Panc1 (cell line): ENCODE measurements around the gene TDRD10.

ENCODE experiments used
- POLR2AphosphoS5 ChIP-seq: IDR thresholded peaks from 2 replicates; pipeline ENCODE4 v1.6.1; 2012; ENCODE audit warnings: mild to moderate bottlenecking, low read depth, low read length, moderate library complexity
- TF ChIP-seq, protein P1 (sequence below): fragments of 450-650 bp; IDR thresholded peaks from 2 replicates; pipeline ENCODE4 v1.5.1; 2017; ENCODE audit warnings: mild to moderate bottlenecking

DNA sequence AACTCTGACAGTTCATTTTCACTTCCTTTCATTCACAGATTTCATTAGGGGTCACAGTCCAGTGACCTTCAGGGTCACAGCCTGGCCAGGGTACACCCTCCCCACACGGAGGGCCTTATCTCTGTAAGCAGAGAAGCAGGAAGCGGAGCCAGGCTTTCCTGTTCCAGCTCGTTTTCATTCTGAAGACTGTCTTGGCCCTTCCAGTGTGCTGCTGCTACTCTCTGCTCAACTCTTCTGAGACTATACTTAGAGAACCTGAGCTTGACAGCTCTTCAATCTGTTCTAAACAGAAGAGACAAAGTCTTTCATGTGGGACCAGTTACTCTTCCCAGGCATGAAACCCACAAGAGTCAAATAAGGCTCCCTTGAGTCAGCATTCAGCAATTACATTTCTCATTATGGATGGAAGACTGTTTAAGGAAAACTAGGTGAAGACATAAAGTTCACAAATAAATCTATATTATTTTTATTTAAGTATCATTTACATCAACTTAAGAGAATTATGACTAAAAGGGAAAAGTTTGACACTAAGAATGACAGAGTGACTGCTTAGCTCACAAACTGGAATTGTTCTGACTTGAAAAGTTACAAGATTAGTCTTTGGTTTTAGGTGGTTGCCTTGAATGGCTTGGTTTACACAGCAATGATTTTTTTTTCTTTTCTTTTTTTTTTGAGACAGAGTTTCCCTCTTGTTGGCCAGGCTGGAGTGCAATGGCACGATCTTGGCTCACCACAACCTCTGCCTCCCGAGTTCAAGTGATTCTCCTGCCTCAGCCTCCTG is 4.8 kb upstream of the TDRD10 start:
- TF ChIP-seq, protein P1, sequence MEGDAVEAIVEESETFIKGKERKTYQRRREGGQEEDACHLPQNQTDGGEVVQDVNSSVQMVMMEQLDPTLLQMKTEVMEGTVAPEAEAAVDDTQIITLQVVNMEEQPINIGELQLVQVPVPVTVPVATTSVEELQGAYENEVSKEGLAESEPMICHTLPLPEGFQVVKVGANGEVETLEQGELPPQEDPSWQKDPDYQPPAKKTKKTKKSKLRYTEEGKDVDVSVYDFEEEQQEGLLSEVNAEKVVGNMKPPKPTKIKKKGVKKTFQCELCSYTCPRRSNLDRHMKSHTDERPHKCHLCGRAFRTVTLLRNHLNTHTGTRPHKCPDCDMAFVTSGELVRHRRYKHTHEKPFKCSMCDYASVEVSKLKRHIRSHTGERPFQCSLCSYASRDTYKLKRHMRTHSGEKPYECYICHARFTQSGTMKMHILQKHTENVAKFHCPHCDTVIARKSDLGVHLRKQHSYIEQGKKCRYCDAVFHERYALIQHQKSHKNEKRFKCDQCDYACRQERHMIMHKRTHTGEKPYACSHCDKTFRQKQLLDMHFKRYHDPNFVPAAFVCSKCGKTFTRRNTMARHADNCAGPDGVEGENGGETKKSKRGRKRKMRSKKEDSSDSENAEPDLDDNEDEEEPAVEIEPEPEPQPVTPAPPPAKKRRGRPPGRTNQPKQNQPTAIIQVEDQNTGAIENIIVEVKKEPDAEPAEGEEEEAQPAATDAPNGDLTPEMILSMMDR = no peak
- TF ChIP-seq POLR2AphosphoS5 = no peak
